A549 (cell line): ENCODE results near the gene ACAP1.
A peak's percentile ranks its signal among the peaks of the same experiment; 100 is the strongest.

ENCODE experiments used
- CTCF ChIP-seq: fragments of >200 bp; sonication (Bioruptor Twin); formaldehyde crosslinking; IDR thresholded peaks from 3 replicates; pipeline ENCODE4 v1.5.1; 2016
- FOXS1 ChIP-seq: fragments of 250-450 bp; sonication (Bioruptor Pico); IDR thresholded peaks from 2 replicates; pipeline ENCODE4 v1.5.0; 2020; ENCODE audit warnings: mild to moderate bottlenecking, moderate library complexity
- HDAC2 ChIP-seq: fragments of 200-600 bp; sonication (generic); IDR thresholded peaks from 2 replicates; pipeline ENCODE4 v1.6.1; 2016
- JUN ChIP-seq, 2 experiments: fragments of >200 bp; sonication (Bioruptor Twin); formaldehyde crosslinking; IDR thresholded peaks; 2 replicates in 1 of 2; 3 replicates in 1 of 2; pipeline ENCODE4 v1.6.1; 2016 to 2017
- KDM1A ChIP-seq: fragments of 200-600 bp; sonication (generic); IDR thresholded peaks from 2 replicates; pipeline ENCODE4 v1.6.1; 2016; ENCODE audit warnings: low read depth, mild to moderate bottlenecking
- MAX ChIP-seq: IDR thresholded peaks from 2 replicates; pipeline ENCODE4 v1.6.1; 2012
- POLR2A ChIP-seq: IDR thresholded peaks from 2 replicates; pipeline ENCODE4 v1.6.1; 2012; ENCODE audit warnings: mild to moderate bottlenecking, low read length
- RCOR1 ChIP-seq: fragments of 150-350 bp; IDR thresholded peaks from 2 replicates; pipeline ENCODE4 v1.6.1; 2014; ENCODE audit warnings: antibody characterized with exemption, low read length, low read depth
- RNF2 ChIP-seq: fragments of 200-600 bp; sonication (generic); IDR thresholded peaks from 2 replicates; pipeline ENCODE4 v1.6.1; 2016; ENCODE audit warnings: low read depth, mild to moderate bottlenecking, antibody characterized with exemption, moderate library complexity, borderline replicate concordance
- SREBF2 ChIP-seq: fragments of 450-650 bp; IDR thresholded peaks from 2 replicates; pipeline ENCODE4 v1.6.1; 2014; ENCODE audit warnings: mild to moderate bottlenecking, moderate library complexity

- TF ChIP-seq SREBF2 (no peak), HDAC2 (no peak), POLR2A (peak; percentile 82), CTCF (no peak), MAX (peak; percentile 93), RCOR1 (no peak), JUN (IDR thresholded peaks at IDR 0.05) (peak; percentile 94 to 98), FOXS1 (CRISPR knock-in tag) (no peak), RNF2 (no peak), KDM1A (no peak)
Observed at GRCh38 chr17:7314719-7315569, 21.4 kb upstream of the ACAP1 start, which contains the start of gene GPS2.
